DND-41 (cell line): ENCODE data around the gene SNCAIP.

Experiments
- ATAC-seq: fragments of 200-7000 bp; cut with Tn5 transposase; 3 replicates; pipeline ENCODE4 v1.9.1; 2021; ENCODE audit warnings: low read depth; ENCODE audit not compliant: insufficient read depth
- DNase-seq: peaks from one replicate; pipeline ENCODE4 v3.0.0-alpha.2; 2020
- H2AFZ ChIP-seq: 2 replicates; pipeline ENCODE4 v1.6.0; 2012; ENCODE audit warnings: low read depth, low read length
- H3K27ac ChIP-seq: 2 replicates; pipeline ENCODE4 v1.5.1; 2012; ENCODE audit warnings: low read length, inconsistent platforms
- H3K27me3 ChIP-seq: fragments of 200-600 bp; sonication (generic); 2 replicates; pipeline ENCODE4 v1.6.0; 2012; ENCODE audit warnings: low read length, mild to moderate bottlenecking, inconsistent platforms; ENCODE audit not compliant: insufficient read depth, poor library complexity
- H3K36me3 ChIP-seq: 2 replicates; pipeline ENCODE4 v1.5.1; 2012; ENCODE audit warnings: low read length, inconsistent platforms; ENCODE audit not compliant: insufficient read depth
- H3K4me1 ChIP-seq: 2 replicates; pipeline ENCODE4 v1.5.1; 2012; ENCODE audit warnings: mild to moderate bottlenecking, low read length; ENCODE audit not compliant: insufficient read depth
- H3K4me2 ChIP-seq: 2 replicates; pipeline ENCODE4 v1.6.0; 2012; ENCODE audit warnings: mild to moderate bottlenecking, moderate library complexity, low read length, inconsistent platforms; ENCODE audit not compliant: insufficient read depth
- H3K4me3 ChIP-seq, 2 experiments: fragments of 200-600 bp in 1 of 2; shearing (Covaris generic) in 1 of 2; 2 replicates each; pipeline ENCODE4 v1.5.1; 2012 to 2016; ENCODE audit warnings: inconsistent platforms in 2 of 2, low read length in 2 of 2, mild to moderate bottlenecking in 2 of 2, low read depth in 1 of 2, moderate library complexity in 1 of 2
- H3K79me2 ChIP-seq: 2 replicates; pipeline ENCODE4 v1.6.0; 2012; ENCODE audit warnings: low read length, inconsistent platforms; ENCODE audit not compliant: insufficient read depth
- H3K9ac ChIP-seq: 2 replicates; pipeline ENCODE4 v1.6.0; 2012; ENCODE audit warnings: low read depth, mild to moderate bottlenecking, inconsistent platforms, low read length, moderate library complexity
- H3K9me3 ChIP-seq: 2 replicates; pipeline ENCODE4 v1.5.1; 2012; ENCODE audit warnings: low read length, moderate library complexity, mild to moderate bottlenecking, inconsistent platforms; ENCODE audit not compliant: insufficient read depth, severe bottlenecking
- H4K20me1 ChIP-seq: 2 replicates; pipeline ENCODE4 v1.6.0; 2012; ENCODE audit warnings: low read length; ENCODE audit not compliant: insufficient read depth
- EZH2 ChIP-seq: IDR thresholded peaks from 3 replicates; pipeline ENCODE4 v1.6.1; 2012; ENCODE audit warnings: borderline replicate concordance, low read depth, mild to moderate bottlenecking, moderate library complexity, low read length, inconsistent platforms; ENCODE audit not compliant: severe bottlenecking
- TF ChIP-seq, protein P1 (sequence below): IDR thresholded peaks from 2 replicates; pipeline ENCODE4 v1.5.1; 2012; ENCODE audit warnings: borderline replicate concordance, low read length, moderate library complexity, mild to moderate bottlenecking; ENCODE audit not compliant: poor library complexity, severe bottlenecking; ENCODE audit errors: extremely low read depth

SNCAIP gene

DNA sequence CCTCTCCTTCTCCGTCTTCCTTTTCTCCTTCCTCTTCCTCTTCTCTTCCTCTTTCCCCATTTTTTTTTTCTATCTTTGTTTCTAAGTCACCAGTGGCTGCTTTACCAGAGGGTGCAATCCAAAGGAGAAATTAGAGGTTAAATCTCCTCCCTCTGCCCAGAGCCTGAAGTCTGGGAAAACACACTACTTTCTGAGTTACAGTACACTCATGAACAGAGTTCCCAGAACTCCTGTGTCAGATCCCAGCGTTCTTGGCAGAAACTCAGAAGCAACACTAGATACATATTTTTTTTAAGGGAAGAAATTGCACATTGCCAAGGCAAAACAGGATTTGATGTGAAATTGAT is 189.0 kb downstream of the SNCAIP start:
- ATAC-seq (no peak), DNase-seq (no peak)
- H4K20me1 ChIP-seq, result no peaks in the 10 kb centered on the region
- H2AFZ ChIP-seq, result no peak overlapping the region
- H3K4me1 ChIP-seq, result no peaks in the 10 kb centered on the region
- TF ChIP-seq, protein P1, sequence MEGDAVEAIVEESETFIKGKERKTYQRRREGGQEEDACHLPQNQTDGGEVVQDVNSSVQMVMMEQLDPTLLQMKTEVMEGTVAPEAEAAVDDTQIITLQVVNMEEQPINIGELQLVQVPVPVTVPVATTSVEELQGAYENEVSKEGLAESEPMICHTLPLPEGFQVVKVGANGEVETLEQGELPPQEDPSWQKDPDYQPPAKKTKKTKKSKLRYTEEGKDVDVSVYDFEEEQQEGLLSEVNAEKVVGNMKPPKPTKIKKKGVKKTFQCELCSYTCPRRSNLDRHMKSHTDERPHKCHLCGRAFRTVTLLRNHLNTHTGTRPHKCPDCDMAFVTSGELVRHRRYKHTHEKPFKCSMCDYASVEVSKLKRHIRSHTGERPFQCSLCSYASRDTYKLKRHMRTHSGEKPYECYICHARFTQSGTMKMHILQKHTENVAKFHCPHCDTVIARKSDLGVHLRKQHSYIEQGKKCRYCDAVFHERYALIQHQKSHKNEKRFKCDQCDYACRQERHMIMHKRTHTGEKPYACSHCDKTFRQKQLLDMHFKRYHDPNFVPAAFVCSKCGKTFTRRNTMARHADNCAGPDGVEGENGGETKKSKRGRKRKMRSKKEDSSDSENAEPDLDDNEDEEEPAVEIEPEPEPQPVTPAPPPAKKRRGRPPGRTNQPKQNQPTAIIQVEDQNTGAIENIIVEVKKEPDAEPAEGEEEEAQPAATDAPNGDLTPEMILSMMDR, result no peak
- TF ChIP-seq EZH2, result no peak
- no peak overlapping the region for H3K9ac ChIP-seq
- H3K9me3 ChIP-seq, result no peaks in the 10 kb centered on the region
- H3K27ac ChIP-seq, result no peak overlapping the region
- no peaks in the 10 kb centered on the region for H3K27me3 ChIP-seq
- H3K36me3 ChIP-seq, result no peaks in the 10 kb centered on the region
- no peak overlapping the region for H3K4me2 ChIP-seq
- no peak overlapping the region for H3K4me3 ChIP-seq
- no peaks in the 10 kb centered on the region for H3K79me2 ChIP-seq

DNA sequence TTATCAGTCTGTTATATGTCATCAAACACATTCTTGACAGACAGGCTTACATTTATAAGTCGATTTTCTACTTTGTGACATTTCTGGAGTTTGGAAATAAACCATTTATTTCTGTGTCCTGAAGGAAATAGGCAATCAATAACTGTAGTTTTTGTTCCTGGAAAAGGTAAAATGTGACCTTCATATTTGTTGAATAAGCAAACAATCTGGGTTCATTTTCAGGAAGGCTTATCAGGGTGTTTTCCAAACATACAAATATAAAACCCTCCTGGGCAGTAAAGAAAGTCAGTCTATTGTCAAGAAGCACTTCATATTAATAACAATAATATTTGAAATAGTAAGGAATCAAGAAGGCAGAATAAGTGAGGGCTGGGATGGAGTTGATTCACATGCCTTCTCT is 195.0 kb downstream of the SNCAIP start:
- no peak overlapping the region for H3K4me3 ChIP-seq
- H2AFZ ChIP-seq, result no peak overlapping the region
- no peak overlapping the region for H3K4me2 ChIP-seq
- H3K9me3 ChIP-seq, result no peaks in the 10 kb centered on the region
- no peaks in the 10 kb centered on the region for H4K20me1 ChIP-seq
- H3K79me2 ChIP-seq, result no peaks in the 10 kb centered on the region
- DNase-seq (no peak), ATAC-seq (no peak)
- no peaks in the 10 kb centered on the region for H3K27me3 ChIP-seq
- H3K9ac ChIP-seq, result no peak overlapping the region
- no peaks in the 10 kb centered on the region for H3K36me3 ChIP-seq
- H3K27ac ChIP-seq, result no peak overlapping the region
- no peaks in the 10 kb centered on the region for H3K4me1 ChIP-seq
- TF ChIP-seq, protein P1, result no peak
- no peak for TF ChIP-seq EZH2

DNA sequence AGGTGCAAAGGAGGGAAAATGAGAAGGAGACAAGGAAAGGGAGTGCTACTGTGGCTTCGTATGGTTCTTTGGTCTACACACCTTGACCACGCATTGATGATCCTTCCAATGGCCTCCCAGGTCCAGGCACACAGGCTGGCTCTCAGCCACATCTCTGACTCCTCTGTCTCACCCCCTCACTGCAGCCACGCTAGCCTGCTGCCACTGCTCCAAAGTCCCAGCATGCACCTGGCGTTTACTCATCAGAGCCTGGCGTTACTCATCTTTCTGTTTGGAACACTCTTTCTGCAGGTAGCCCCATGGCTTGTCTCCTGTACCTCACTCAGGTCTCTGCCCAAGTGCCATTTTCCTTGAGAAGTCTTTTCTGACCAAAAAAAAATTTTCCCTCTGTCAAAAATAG is 195.5 kb downstream of the SNCAIP start:
- no peaks in the 10 kb centered on the region for H3K9me3 ChIP-seq
- no peak overlapping the region for H3K4me2 ChIP-seq
- H3K4me1 ChIP-seq, result no peaks in the 10 kb centered on the region
- no peak overlapping the region for H3K4me3 ChIP-seq
- no peaks in the 10 kb centered on the region for H3K27me3 ChIP-seq
- H3K27ac ChIP-seq, result no peak overlapping the region
- no peak for ATAC-seq
- H4K20me1 ChIP-seq, result no peaks in the 10 kb centered on the region
- H2AFZ ChIP-seq, result no peak overlapping the region
- DNase-seq, result no peak
- TF ChIP-seq, protein P1, result no peak
- no peak for TF ChIP-seq EZH2
- no peak overlapping the region for H3K9ac ChIP-seq
- H3K79me2 ChIP-seq, result no peaks in the 10 kb centered on the region
- H3K36me3 ChIP-seq, result no peaks in the 10 kb centered on the region

DNA sequence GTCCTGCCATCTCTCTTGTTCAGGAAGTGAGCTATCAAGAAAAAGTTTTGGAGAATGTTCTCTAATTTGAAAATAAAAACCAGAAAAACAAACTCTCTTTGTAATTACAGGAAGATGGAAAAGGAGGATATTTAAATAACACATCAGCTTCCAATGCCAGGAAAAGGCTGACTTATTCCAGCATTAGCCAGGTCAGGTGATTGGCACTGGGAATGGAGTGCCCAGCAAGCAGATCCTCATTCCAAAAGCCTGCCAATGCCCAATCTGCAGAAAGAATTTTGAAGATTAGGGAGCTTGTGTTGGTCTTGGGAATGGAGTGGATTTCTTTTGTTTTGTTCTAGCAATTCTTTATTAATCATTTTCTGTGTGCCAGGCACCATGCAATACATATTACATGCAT is 196.6 kb downstream of the SNCAIP start:
- Histone ChIP-seq H3K4me2 (no peak overlapping the region), H3K9ac (no peak overlapping the region), H3K36me3 (no peaks in the 10 kb centered on the region), H4K20me1 (no peaks in the 10 kb centered on the region), H3K4me3 (no peak overlapping the region), H3K27me3 (no peaks in the 10 kb centered on the region), H3K79me2 (no peaks in the 10 kb centered on the region), H2AFZ (no peak overlapping the region), H3K27ac (no peak overlapping the region), H3K4me1 (no peaks in the 10 kb centered on the region), H3K9me3 (no peaks in the 10 kb centered on the region)
- TF ChIP-seq, protein P1, result no peak
- no peak for TF ChIP-seq EZH2
- ATAC-seq (no peak), DNase-seq (no peak)
